Thyroid gland (tissue), 4 donors: ENCODE measurements around the gene SMARCAL1.

Source experiments
- CTCF ChIP-seq, 6 experiments: fragments of 200-600 bp in 3 of 6; fragments of 450-650 bp in 3 of 6; sonication (generic) in 3 of 6; IDR thresholded peaks; one replicate each; pipeline ENCODE4 v1.5.1; 2016 to 2019; ENCODE audit warnings: antibody characterized with exemption in 6 of 6, mild to moderate bottlenecking in 2 of 6, inconsistent platforms in 1 of 6, moderate library complexity in 1 of 6
- POLR2A ChIP-seq, 2 donors: fragments of 450-650 bp; IDR thresholded peaks; one replicate each; pipeline ENCODE4 v1.6.1; 2017; ENCODE audit warnings: antibody characterized with exemption in 2 of 2, mild to moderate bottlenecking in 2 of 2, moderate library complexity in 1 of 2

DNA sequence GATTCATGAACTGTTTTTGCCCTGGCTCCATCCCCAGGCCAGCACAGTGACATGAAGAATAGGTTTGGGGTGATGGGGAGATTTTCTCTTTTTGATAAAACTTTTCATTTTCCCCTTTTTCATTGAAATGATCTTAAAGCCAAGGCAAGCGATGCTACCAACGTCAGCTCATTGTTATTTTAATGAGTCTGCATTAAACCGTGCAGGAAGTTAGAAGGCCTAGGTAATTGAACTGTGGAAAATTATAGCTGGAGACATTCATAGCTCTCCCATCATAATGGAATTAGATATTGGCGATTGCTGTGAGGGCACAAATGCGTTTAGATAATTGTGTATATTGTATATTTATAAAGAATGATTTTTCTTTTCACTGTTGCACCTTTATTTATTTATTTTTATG is 33.2 kb downstream of the SMARCAL1 start:
- no peak for TF ChIP-seq CTCF (IDR thresholded peaks at IDR 0.05)
- TF ChIP-seq POLR2A (IDR thresholded peaks at IDR 0.05): no peak
